Activated naive CD8-positive, alpha-beta T cell treated with anti-CD3 and anti-CD28 coated beads for 36 hours (primary cell): ENCODE measurements around the gene PRKCD. TPM values are rescaled to one million over a fixed set of nuclear protein-coding genes. Genes with fewer than 3 reads are reported as not detected.

Source experiments
- DNase-seq: peaks from one replicate; pipeline ENCODE4 v3.0.0; 2021
- H3K27ac Mint-ChIP-seq: one replicate; pipeline ENCODE4 v1.8.0; 2022; ENCODE audit warnings: mild to moderate bottlenecking, moderate library complexity, mixed read lengths
- H3K27me3 Mint-ChIP-seq: one replicate; pipeline ENCODE4 v1.8.0; 2022; ENCODE audit warnings: mild to moderate bottlenecking, mixed read lengths
- H3K36me3 Mint-ChIP-seq: one replicate; pipeline ENCODE4 v1.8.0; 2021; ENCODE audit warnings: mild to moderate bottlenecking, mixed read lengths
- H3K4me1 Mint-ChIP-seq: one replicate; pipeline ENCODE4 v1.8.0; 2021; ENCODE audit warnings: mixed read lengths
- H3K4me3 Mint-ChIP-seq: one replicate; pipeline ENCODE4 v1.8.0; 2022; ENCODE audit warnings: mild to moderate bottlenecking, moderate library complexity, mixed read lengths
- H3K9me3 Mint-ChIP-seq: one replicate; pipeline ENCODE4 v1.8.0; 2022; ENCODE audit warnings: mixed read lengths
- total RNA-seq, 2 experiments: library from RNA; stranded (reverse); gene quantifications; one replicate each; pipeline ENCODE4 v1.2.3, GENCODE V29; 2021

Gene PRKCD
- total RNA-seq, 2 experiments from 2014 or later = 16.5 to 17.5 TPM

DNA sequence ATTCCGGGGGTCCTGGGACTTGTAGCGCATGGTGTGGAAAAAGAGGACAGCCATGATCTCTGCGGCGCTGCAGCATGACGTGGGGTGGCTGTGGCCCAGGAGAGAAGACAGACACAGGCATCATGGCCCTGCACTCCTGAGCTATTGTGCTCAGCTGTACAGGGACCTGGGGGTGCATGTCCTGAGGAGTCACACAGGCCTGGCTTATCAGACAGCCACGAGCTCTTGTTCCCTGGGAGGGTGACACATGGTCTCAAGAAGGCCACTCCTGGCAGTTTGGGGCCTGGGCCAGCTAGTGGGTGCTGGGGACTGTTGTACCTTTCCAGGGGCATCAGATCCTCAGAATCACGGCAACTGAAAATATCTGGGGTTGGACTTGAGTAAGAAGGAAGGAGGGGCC lies 81.1 kb downstream of the PRKCD start:
- peaks cover 22% of the 10 kb centered on the region for H3K36me3 Mint-ChIP-seq
- H3K4me3 Mint-ChIP-seq = no peak overlapping the region
- H3K9me3 Mint-ChIP-seq = no peaks in the 10 kb centered on the region
- no peaks in the 10 kb centered on the region for H3K27me3 Mint-ChIP-seq
- DNase-seq = no peak
- H3K27ac Mint-ChIP-seq = no peak overlapping the region
- H3K4me1 Mint-ChIP-seq = peaks cover 6% of the 10 kb centered on the region

Other genes with a start within 250 kb of the PRKCD start
- 10 to 100 TPM; 19.7 to 21.9 TPM for gene SFMBT1, start 115.1 kb upstream of the PRKCD start, total RNA-seq
- 10 to 100 TPM; 49.3 to 50.7 TPM for gene RFT1, start 30.8 kb upstream of the PRKCD start, total RNA-seq
- gene TKT, start 94.8 kb downstream of the PRKCD start, total RNA-seq = 100 to 1,000 TPM; 285 to 287 TPM
- 10 to 100 TPM; 33.1 to 36.1 TPM for gene DCP1A, start 186.3 kb downstream of the PRKCD start, total RNA-seq